Upper lobe of right lung (tissue), 1 donor: ENCODE results near the gene LY86. TPM values are rescaled to one million over a fixed set of nuclear protein-coding genes. Genes with fewer than 3 reads are reported as not detected.
"Not testable (repeated sequence)": the region's sequence is repeated elsewhere in the genome, so short reads cannot be mapped to it uniquely, and the experiment has no call there.

ENCODE experiments used
- ATAC-seq: fragments of 200-7000 bp; cut with Tn5 transposase; one replicate; pipeline ENCODE4 v1.9.1; 2020; ENCODE audit warnings: mild to moderate bottlenecking, moderate library complexity
- DNase-seq: peaks from one replicate; pipeline ENCODE4 v3.0.0-alpha.2; 2020
- H3K27ac ChIP-seq: fragments of 200-600 bp; one replicate; pipeline ENCODE4 v1.8.0; 2022
- H3K27me3 ChIP-seq: fragments of 200-600 bp; one replicate; pipeline ENCODE4 v1.8.0; 2022; ENCODE audit warnings: mild to moderate bottlenecking
- H3K36me3 ChIP-seq: fragments of 200-600 bp; one replicate; pipeline ENCODE4 v1.8.0; 2022
- H3K4me1 ChIP-seq: fragments of 200-600 bp; one replicate; pipeline ENCODE4 v1.8.0; 2022
- H3K4me3 ChIP-seq: fragments of 200-600 bp; one replicate; pipeline ENCODE4 v1.8.0; 2022; ENCODE audit warnings: mild to moderate bottlenecking
- H3K9me3 ChIP-seq: fragments of 200-600 bp; one replicate; pipeline ENCODE4 v1.8.0; 2022
- intact Hi-C: fragments of 100-400 bp; cut with DNase I; formaldehyde crosslinking; loops from one replicate; pipeline ENCODE4 v1.11.0; 2022
- total RNA-seq: library from RNA; stranded (reverse); fragmentation: NEBNext Ultra II Directional; extraction: Animal tissue kit (Norgen Biotek cat#: 25700); gene quantifications from one replicate; pipeline ENCODE4 v1.2.1, GENCODE V29; 2021
- TF ChIP-seq, protein P1 (sequence below): fragments of 200-600 bp; IDR thresholded peaks from one replicate; pipeline ENCODE4 v1.8.0; 2022; ENCODE audit warnings: antibody characterized with exemption
- donor health status: DM: no; HTN: yes; CAD: no; lungs with severe emphysema.

LY86 gene
- total RNA-seq, 1 donor from 2014 or later, result 13.8 TPM

DNA sequence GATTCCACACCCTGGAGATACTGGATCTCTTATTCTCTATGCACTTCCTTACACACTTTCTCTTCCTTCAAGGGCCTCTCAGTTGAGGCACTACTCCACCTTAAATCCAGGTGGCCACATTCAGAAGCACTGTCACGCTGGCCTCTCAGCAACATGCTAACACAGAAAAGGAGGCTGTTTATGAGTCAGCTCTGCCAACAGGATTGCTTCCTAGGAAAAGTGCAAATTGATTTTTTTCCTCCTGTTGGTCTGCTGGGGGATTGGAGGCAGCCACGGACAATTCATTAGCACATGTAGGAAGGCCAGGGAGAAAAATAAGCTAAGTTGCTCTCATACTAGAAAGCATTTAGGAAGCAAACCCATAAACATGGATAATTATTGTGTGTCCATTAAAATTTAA lies 20.9 kb downstream of the LY86 start:
- DNase-seq (no peak), ATAC-seq (no peak)
- TF ChIP-seq, protein P1, sequence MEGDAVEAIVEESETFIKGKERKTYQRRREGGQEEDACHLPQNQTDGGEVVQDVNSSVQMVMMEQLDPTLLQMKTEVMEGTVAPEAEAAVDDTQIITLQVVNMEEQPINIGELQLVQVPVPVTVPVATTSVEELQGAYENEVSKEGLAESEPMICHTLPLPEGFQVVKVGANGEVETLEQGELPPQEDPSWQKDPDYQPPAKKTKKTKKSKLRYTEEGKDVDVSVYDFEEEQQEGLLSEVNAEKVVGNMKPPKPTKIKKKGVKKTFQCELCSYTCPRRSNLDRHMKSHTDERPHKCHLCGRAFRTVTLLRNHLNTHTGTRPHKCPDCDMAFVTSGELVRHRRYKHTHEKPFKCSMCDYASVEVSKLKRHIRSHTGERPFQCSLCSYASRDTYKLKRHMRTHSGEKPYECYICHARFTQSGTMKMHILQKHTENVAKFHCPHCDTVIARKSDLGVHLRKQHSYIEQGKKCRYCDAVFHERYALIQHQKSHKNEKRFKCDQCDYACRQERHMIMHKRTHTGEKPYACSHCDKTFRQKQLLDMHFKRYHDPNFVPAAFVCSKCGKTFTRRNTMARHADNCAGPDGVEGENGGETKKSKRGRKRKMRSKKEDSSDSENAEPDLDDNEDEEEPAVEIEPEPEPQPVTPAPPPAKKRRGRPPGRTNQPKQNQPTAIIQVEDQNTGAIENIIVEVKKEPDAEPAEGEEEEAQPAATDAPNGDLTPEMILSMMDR, result no peak
- Histone ChIP-seq H3K4me1 (peaks cover 10% of the 10 kb centered on the region), H3K4me3 (no peak overlapping the region), H3K9me3 (no peaks in the 10 kb centered on the region), H3K27ac (no peak overlapping the region), H3K27me3 (no peaks in the 10 kb centered on the region), H3K36me3 (no peaks in the 10 kb centered on the region)
- intact Hi-C loops, result no loop called here

DNA sequence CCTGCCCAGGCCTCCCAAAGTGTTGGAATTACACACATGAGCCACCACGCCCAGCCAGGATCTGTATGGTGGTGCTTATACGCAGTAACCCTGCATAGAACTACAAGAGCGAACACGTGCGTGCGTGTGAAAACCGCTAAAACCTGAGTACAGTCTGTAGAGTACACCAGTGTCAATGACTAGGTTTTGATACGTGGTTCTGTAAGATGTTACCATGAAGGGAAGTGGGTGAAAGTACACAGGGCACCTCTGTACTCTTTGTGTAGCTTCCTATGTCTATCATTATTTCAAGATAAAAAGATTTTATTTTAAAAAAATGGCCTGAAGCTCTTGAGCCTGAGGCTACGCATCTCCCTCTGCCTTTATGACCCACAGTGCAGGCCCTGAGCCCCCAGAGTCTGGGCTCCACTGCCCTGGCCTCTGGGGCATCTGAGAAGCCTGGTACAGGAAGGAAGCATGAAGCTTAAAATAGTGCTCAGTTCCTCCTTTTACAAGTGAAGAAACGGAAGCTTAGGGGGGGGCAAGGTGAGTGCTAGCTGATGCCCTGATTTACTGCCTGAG lies 21.6 kb downstream of the LY86 start:
- intact Hi-C loops, result no loop called here
- Histone ChIP-seq H3K27me3 (no peaks in the 10 kb centered on the region), H3K4me3 (no peak overlapping the region), H3K4me1 (peaks cover 10% of the 10 kb centered on the region), H3K36me3 (no peaks in the 10 kb centered on the region), H3K27ac (no peak overlapping the region), H3K9me3 (no peaks in the 10 kb centered on the region)
- TF ChIP-seq, protein P1, result no peak
- DNase-seq, result no peak
- ATAC-seq, result peak; percentile 63

DNA sequence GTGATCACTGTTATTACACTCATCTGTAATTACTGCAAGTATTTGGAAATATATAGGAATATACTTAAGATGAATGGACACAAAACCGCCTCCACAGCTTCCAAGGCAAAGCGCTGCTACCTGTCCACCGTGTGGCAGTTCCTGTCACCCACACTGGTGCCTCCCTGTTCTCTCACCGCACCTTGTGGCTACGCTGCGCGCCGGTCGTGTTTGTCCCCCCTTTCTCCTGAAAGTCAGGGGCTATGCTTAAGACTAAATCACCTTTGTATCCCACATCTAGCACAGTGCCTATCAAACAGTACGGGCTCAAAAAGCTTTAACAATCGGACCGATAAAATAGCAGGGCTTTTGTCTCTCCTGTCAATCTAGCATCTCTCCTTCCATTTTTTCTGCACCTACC lies 23.0 kb downstream of the LY86 start:
- Histone ChIP-seq H3K9me3 (no peaks in the 10 kb centered on the region), H3K36me3 (no peaks in the 10 kb centered on the region), H3K27ac (no peak overlapping the region), H3K4me3 (no peak overlapping the region), H3K4me1 (peaks cover 10% of the 10 kb centered on the region), H3K27me3 (no peaks in the 10 kb centered on the region)
- intact Hi-C loops, result no loop called here
- TF ChIP-seq, protein P1, result no peak
- DNase-seq (no peak), ATAC-seq (no peak)

DNA sequence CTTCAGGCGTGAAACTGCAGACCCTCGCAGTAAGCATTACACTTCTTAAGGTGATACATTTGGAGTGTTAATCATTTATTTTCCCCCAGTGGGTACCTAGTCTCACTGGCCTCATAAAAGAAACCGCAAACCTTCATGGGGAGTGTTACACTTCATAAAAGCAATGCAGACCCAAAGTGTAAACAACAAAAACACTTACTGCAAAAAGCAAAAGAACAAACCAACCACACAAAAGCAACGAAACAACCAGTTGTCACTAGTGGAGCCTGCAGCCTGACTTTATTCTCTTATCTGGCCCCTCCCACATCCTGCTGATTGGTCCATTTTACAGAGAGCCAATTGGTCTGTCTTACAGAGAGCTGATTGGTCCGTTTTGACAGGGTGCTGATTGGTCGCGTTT lies 23.8 kb downstream of the LY86 start:
- Histone ChIP-seq H3K9me3 (no peaks in the 10 kb centered on the region), H3K36me3 (no peaks in the 10 kb centered on the region), H3K27me3 (no peaks in the 10 kb centered on the region), H3K27ac (no peak overlapping the region), H3K4me3 (no peak overlapping the region), H3K4me1 (peaks cover 10% of the 10 kb centered on the region)
- intact Hi-C loops, result no loop called here
- no peak for DNase-seq
- TF ChIP-seq, protein P1, result no peak
- ATAC-seq, result no peak

DNA sequence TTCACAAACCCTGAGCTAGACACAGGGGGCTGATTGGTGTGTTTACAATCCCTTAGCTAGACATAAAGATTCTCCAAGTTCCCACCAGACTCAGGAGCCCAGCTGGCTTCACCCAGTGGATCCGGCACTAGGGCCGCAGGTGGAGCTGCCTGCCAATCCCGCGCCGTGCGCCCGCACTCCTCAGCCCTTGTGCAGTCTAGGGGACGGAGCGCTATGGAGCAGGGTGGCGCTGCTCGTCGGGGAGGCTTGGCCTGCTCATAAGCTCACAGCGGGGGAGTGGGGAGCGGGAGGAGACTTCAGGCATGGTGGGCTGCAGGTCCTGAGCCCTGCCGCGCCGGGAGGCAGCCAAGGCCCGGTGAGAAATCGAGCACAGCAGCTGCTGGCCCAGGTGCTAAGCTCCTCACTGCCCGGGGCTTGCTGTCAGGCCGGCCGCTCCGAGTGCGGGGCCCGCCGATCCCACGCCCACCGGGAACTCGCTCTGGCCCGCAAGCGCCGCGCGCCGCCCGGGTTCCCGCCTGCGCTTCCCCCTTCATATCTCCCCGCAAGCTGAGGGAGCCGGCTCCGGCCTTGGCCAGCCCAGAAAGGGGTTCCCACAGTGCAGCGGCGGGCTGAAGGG lies 24.7 kb downstream of the LY86 start:
- intact Hi-C loops, H3K27ac ChIP-seq, H3K9me3 ChIP-seq, ATAC-seq, H3K36me3 ChIP-seq, DNase-seq, H3K4me1 ChIP-seq, H3K27me3 ChIP-seq, H3K4me3 ChIP-seq: not testable (repeated sequence)

DNA sequence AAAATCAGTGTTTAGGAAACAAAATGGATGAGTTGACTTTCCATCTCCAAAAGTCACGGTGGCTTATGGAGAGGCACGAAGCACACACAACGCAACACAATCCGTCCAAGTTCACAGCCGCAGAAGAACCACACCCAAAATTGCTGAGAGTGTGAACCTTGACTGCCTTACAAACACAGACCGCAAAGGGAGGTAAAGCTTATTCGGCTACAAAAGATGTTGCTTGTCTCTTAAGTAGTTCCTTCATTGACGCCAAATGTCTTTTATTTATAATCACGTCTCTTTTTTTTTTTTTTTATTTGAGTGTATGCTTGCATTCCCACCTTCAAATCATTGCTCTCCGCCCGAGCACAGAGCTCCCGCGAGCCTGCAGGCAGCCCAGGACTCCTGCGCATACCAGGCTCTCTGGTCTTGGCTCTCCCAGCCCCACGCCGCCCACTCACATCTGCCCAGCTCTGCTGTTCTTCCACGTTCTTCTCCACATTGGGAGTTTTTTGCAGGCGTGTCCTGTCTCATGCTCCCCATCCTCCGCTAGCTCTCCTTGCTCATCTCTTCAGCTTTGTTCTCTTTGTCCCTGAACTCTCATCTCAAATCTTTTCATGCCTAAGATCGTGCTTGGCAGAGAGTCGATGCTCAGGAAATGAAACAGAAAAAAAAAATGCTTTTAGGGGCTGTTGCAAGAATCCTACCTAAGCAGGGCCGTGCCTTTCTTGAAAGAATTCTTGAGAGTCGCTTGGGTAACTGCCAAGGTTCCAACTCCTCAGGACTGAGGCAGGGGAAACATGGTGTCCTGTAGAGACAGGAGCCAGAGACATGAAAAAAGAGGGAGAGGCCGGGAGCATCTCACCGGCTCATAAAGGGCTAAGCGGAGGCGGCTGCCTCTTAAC lies 25.8 kb downstream of the LY86 start:
- TF ChIP-seq, protein P1, result no peak
- DNase-seq, result no peak
- no peak overlapping the region for H3K4me3 ChIP-seq
- no peaks in the 10 kb centered on the region for H3K36me3 ChIP-seq
- intact Hi-C loops, result no loop called here
- peaks cover 10% of the 10 kb centered on the region for H3K4me1 ChIP-seq
- no peak overlapping the region for H3K27ac ChIP-seq
- ATAC-seq, result peak; percentile 52
- no peaks in the 10 kb centered on the region for H3K27me3 ChIP-seq
- H3K9me3 ChIP-seq, result no peaks in the 10 kb centered on the region
